Stimulated activated CD8-positive, alpha-beta memory T cell treated with anti-CD3 and anti-CD28 coated beads, Interleukin-12 subunit alpha, Interleukin-12 subunit beta, amount 100 ng/mL, for 24 hours (primary cell): ENCODE results near the gene SLC6A19.
"Not testable (repeated sequence)": the region's sequence is repeated elsewhere in the genome, so short reads cannot be mapped to it uniquely, and the experiment has no call there.

Experiments
- DNase-seq: peaks from one replicate; pipeline ENCODE4 v3.0.0-alpha.2; 2020; ENCODE audit errors: extremely low read depth

Gene SLC6A19

GRCh38 chr5:1265461-1266455 lies 64.4 kb downstream of the SLC6A19 start:
- DNase-seq: no peak

DNA sequence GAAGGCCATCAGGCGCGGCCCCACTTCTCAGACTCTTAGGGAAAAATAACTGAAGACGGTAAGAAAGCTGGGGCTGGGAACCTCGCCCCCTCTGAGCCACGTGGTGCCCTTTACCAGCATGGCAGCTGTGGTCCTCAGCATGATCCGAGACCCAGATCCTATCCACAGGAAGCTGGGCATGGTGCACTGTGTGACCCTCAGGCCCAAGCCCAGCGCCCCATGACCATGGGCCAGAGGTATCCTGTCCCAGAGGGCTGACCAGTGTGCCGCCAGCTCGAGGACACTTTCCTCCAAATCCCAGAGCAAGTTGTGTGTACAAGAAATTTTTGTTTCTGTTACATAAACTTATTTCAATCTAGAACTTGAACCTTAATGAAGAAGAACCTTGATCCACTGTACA lies 65.4 kb downstream of the SLC6A19 start:
- no peak for DNase-seq

DNA sequence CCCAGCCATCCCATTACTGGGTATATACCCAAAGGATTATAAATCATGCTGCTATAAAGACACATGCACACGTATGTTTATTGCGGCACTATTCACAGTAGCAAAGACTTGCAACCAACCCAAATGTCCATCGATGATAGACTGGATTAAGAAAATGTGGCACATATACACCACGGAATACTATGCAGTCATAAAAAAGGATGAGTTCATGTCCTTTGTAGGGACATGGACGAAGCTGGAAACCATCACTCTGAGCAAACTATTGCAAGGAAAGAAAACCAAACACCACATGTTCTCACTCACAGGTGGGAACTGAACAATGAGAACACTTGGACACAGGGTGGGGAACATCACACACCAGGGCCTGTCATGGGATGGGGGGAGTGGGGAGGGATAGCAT lies 66.1 kb downstream of the SLC6A19 start:
- not testable (repeated sequence) for DNase-seq

DNA sequence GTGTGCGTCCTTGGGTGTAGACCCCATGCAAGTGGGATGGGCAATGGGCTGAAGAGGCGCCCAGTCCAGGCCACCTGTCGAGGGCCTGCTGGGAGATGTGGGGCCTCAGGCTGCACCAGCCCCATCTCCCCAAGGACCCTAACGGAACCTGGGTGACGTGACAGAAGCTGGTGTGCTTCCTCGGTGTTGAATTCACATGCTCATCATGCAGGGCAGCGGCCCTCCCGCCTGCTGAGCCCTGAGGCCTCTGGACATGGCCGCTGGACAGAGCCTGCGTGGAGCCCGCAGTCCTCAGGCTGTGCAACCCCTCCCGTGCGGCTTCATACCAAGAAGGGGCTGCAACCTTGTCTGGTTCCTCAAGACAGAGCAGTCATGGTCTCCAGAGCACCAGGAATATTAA lies 66.7 kb downstream of the SLC6A19 start:
- no peak for DNase-seq

- no peak for DNase-seq
Measured at GRCh38 chr5:1268666-1269065, 67.3 kb downstream of the SLC6A19 start.

DNA sequence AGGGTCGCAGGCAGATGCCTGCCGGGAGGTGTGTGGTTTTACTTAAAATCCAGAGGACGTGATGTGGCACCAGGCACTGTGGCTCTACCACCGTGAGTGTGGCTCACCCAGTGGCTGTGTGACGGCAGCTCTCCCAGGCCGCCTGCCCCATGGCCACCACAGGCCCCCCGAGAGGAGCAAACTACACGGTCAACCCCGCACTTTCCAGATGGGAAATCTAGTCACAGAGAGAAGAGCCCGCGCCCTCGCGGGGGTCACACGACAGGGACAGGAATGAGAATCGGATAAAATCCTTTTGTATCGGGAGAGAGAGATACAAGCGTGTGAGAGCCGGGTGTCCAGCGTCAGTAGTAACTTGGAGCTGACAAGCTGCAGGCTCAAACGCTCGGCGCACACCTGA lies 69.0 kb downstream of the SLC6A19 start:
- DNase-seq: no peak

GRCh38 chr5:1270933-1271914 lies 69.8 kb downstream of the SLC6A19 start:
- DNase-seq: no peak

DNA sequence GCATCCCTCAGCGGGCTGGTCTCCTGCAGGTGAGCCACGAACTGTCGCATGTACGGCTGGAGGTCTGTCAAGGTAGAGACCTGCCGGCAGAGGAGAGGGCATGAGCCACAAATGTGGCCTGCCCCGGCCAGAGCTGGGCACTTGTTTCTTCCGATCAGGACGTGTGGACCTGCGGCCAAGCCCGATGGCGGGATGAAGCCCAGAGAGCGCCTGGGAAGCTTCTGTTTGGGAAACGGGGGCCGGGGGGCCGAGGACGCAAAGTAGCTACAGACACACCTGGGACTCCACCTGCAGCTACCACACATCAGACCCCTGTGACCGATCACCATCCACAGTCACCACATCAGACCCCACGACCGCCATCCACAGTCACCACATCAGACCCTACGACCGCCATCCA lies 70.8 kb downstream of the SLC6A19 start:
- DNase-seq: no peak

- DNase-seq: no peak
Measured at GRCh38 chr5:1273745-1274144, 72.3 kb downstream of the SLC6A19 start.

DNA sequence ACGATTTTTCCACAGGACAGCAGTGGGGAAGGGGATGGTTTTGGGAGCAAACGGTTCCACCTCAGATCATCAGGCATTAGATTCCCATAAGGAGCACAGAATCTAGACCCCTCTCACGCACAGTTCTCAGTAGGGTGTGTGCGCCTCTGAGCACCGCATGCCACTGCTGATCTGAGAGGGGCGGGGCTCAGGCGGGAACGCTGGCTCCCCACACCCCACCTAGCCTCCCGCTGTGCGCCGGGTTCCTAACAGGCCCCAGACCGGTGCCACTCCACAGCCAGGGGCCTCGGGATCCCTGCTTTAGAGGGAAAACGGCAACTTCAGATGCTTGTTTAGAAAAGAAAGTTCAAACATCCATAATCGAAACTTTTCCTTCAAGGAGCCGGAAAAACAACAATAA lies 73.1 kb downstream of the SLC6A19 start:
- no peak for DNase-seq
